HepG2 (cell line): Measurements from ENCODE around the gene KANK4.

Experiments used
- CREM ChIP-seq, 2 experiments: sonication (generic) in 1 of 2; formaldehyde crosslinking in 1 of 2; IDR thresholded peaks; 2 replicates each; pipeline versions ENCODE4 v1.4.0 to v1.6.1; 2016 to 2020; ENCODE audit warnings: antibody characterized with exemption in 1 of 2, mild to moderate bottlenecking in 1 of 2, missing genetic modification reagents in 1 of 2
- MAFK ChIP-seq, 2 experiments: IDR thresholded peaks in 1 of 2; conservative IDR thresholded peaks in 1 of 2; 2 replicates each; pipeline ENCODE4 v1.6.1; 2011; ENCODE audit warnings: improper control_type of control experiment in 2 of 2, low read length in 2 of 2
- MEF2D ChIP-seq: sonication (generic); formaldehyde crosslinking; IDR thresholded peaks from 2 replicates; pipeline ENCODE4 v1.5.1; 2020; ENCODE audit warnings: mild to moderate bottlenecking, missing genetic modification reagents
- POLR2A ChIP-seq, 2 experiments: IDR thresholded peaks; 2 replicates each; pipeline ENCODE4 v1.6.1; 2011; ENCODE audit warnings: low read depth in 2 of 2, low read length in 2 of 2, mild to moderate bottlenecking in 1 of 2, moderate library complexity in 1 of 2; ENCODE audit not compliant: insufficient read depth in 1 of 2

GRCh38 chr1:62311473-62311943 is 7.7 kb downstream of the KANK4 start:
- TF ChIP-seq CREM (IDR thresholded peaks at IDR 0.05), result no peak
- no peak for TF ChIP-seq CREM (CRISPR knock-in tag; IDR thresholded peaks at IDR 0.05)
- TF ChIP-seq MAFK (conservative IDR thresholded peaks at IDR 0.05 in 1 of 2, IDR thresholded peaks at IDR 0.05 in 1 of 2; ENCODE audit: low read length in 2 of 2), result no peak
- no peak for TF ChIP-seq POLR2A (IDR thresholded peaks at IDR 0.05; ENCODE audit: insufficient read depth in 1 of 2, low read depth in 2 of 2, low read length in 2 of 2)
- TF ChIP-seq MEF2D (CRISPR knock-in tag), result no peak
